Liver (tissue), 9 donors: Measurements from ENCODE around the gene ZNF587B. TPM values are rescaled to one million over a fixed set of nuclear protein-coding genes. Genes with fewer than 3 reads are reported as not detected.

Source experiments
- DNase-seq: peaks from one replicate; pipeline ENCODE4 v3.0.0-alpha.2; 2017; ENCODE audit warnings: low spot score
- H3K27ac ChIP-seq, 2 donors: one replicate each; pipeline ENCODE4 v1.7.0; 2013; ENCODE audit warnings: inconsistent platforms in 2 of 2, low read length in 2 of 2, control low read depth in 1 of 2, low read depth in 1 of 2, mild to moderate bottlenecking in 1 of 2
- H3K27me3 ChIP-seq, 4 donors: one replicate each; pipeline versions ENCODE4 v1.6.1 to v1.7.0; 2013; ENCODE audit warnings: low read length in 3 of 4, inconsistent platforms in 1 of 4, mild to moderate bottlenecking in 1 of 4, moderate library complexity in 1 of 4; ENCODE audit not compliant: control insufficient read depth in 4 of 4, insufficient read depth in 4 of 4
- H3K36me3 ChIP-seq, 4 donors: one replicate each; pipeline versions ENCODE4 v1.6.1 to v1.7.0; 2013; ENCODE audit warnings: low read length in 3 of 4, mild to moderate bottlenecking in 3 of 4, low read depth in 1 of 4, moderate library complexity in 1 of 4; ENCODE audit not compliant: control insufficient read depth in 4 of 4, insufficient read depth in 3 of 4
- H3K4me1 ChIP-seq, 4 donors: one replicate each; pipeline versions ENCODE4 v1.6.1 to v1.7.0; 2013; ENCODE audit warnings: low read length in 3 of 4, mild to moderate bottlenecking in 3 of 4, moderate library complexity in 1 of 4; ENCODE audit not compliant: control insufficient read depth in 4 of 4, insufficient read depth in 4 of 4
- H3K4me3 ChIP-seq, 3 donors: one replicate each; pipeline versions ENCODE4 v1.6.1 to v1.7.0; 2013; ENCODE audit warnings: low read length in 3 of 3, control low read depth in 1 of 3, low read depth in 1 of 3, mild to moderate bottlenecking in 1 of 3
- H3K9ac ChIP-seq, 2 donors: one replicate each; pipeline ENCODE4 v1.7.0; 2013; ENCODE audit warnings: low read length in 2 of 2, mild to moderate bottlenecking in 2 of 2, moderate library complexity in 2 of 2, control low read depth in 1 of 2, low read depth in 1 of 2
- H3K9me3 ChIP-seq, 4 donors: one replicate each; pipeline versions ENCODE4 v1.6.1 to v1.7.0; 2013; ENCODE audit warnings: low read length in 3 of 4; ENCODE audit not compliant: control insufficient read depth in 4 of 4
- EGR1 ChIP-seq, 2 donors: IDR thresholded peaks; 2 replicates each; pipeline ENCODE4 v1.6.1; 2016 to 2018; ENCODE audit warnings: antibody characterized with exemption in 2 of 2, low read depth in 2 of 2
- FOXA1 ChIP-seq: IDR thresholded peaks from 2 replicates; pipeline ENCODE4 v1.6.1; 2016; ENCODE audit warnings: antibody characterized with exemption
- FOXA2 ChIP-seq: IDR thresholded peaks from 2 replicates; pipeline ENCODE4 v1.6.1; 2016; ENCODE audit warnings: antibody characterized with exemption
- GABPA ChIP-seq, 2 donors: IDR thresholded peaks in 1 of 2; conservative IDR thresholded peaks in 1 of 2; 2 replicates each; pipeline ENCODE4 v1.6.1; 2016; ENCODE audit warnings: antibody characterized with exemption in 2 of 2, mild to moderate bottlenecking in 1 of 2, moderate library complexity in 1 of 2
- HNF4A ChIP-seq, 2 donors: conservative IDR thresholded peaks; 2 replicates each; pipeline ENCODE4 v1.6.1; 2016; ENCODE audit warnings: antibody characterized with exemption in 2 of 2, mild to moderate bottlenecking in 2 of 2
- HNF4G ChIP-seq: IDR thresholded peaks from 2 replicates; pipeline ENCODE4 v1.6.1; 2016; ENCODE audit warnings: antibody characterized with exemption
- JUND ChIP-seq, 2 donors: IDR thresholded peaks; 2 replicates each; pipeline ENCODE4 v1.6.1; 2016; ENCODE audit warnings: antibody characterized with exemption in 2 of 2
- NR2F2 ChIP-seq: IDR thresholded peaks from 2 replicates; pipeline ENCODE4 v1.6.1; 2016; ENCODE audit warnings: antibody characterized with exemption
- RAD21 ChIP-seq, 2 donors: IDR thresholded peaks; 2 replicates each; pipeline ENCODE4 v1.6.1; 2016; ENCODE audit warnings: antibody characterized with exemption in 2 of 2, mild to moderate bottlenecking in 2 of 2
- RXRA ChIP-seq, 2 donors: IDR thresholded peaks; 2 replicates each; pipeline ENCODE4 v1.6.1; 2017 to 2018; ENCODE audit warnings: antibody characterized with exemption in 2 of 2, mild to moderate bottlenecking in 1 of 2
- SP1 ChIP-seq: IDR thresholded peaks from 2 replicates; pipeline ENCODE4 v1.6.1; 2018; ENCODE audit warnings: antibody characterized with exemption, mild to moderate bottlenecking
- YY1 ChIP-seq: IDR thresholded peaks from 2 replicates; pipeline ENCODE4 v1.6.1; 2016; ENCODE audit warnings: antibody characterized with exemption, mild to moderate bottlenecking
- WGBS: extraction: QIAGEN DNeasy Blood & Tissue Kit; methylation state at CpG from one replicate; pipeline ENCODE4 v1.1.7; 2013; 5-methylcytosine and 5-hydroxymethylcytosine counted together
- polyA plus RNA-seq, 2 donors: library from polyadenylated mRNA; stranded (reverse) in 1 of 2; unstranded in 1 of 2; fragments of 200-250 nt in 1 of 2; fragments of >200 nt in 1 of 2; fragmentation: Nextera tagmentation in 1 of 2; extraction: Ambion mirVana in 1 of 2; gene quantifications; one replicate each; pipeline versions ENCODE4 v1.2.1 to v1.2.3, GENCODE V29; 2013 to 2015
- total RNA-seq, 2 donors: library from RNA; depleted of rRNA; stranded (reverse); fragments of >200 nt; gene quantifications; one replicate each; pipeline ENCODE4 v1.2.3, GENCODE V29; 2014
- TF ChIP-seq, protein P1 (sequence below): IDR thresholded peaks from 2 replicates; pipeline ENCODE4 v1.6.1; 2016; ENCODE audit warnings: antibody characterized with exemption, mild to moderate bottlenecking
- TF ChIP-seq, protein P2 (sequence below): IDR thresholded peaks from 2 replicates; pipeline ENCODE4 v1.6.1; 2016; ENCODE audit warnings: antibody characterized with exemption
- TF ChIP-seq, protein P3 (sequence below): fragments of 150-350 bp; IDR thresholded peaks from 2 replicates; pipeline ENCODE4 v1.5.1; 2017; ENCODE audit warnings: improper control_type of control experiment, low read depth, low read length; ENCODE audit not compliant: missing input control
- TF ChIP-seq, protein P4 (sequence below): IDR thresholded peaks from 2 replicates; pipeline ENCODE4 v1.6.1; 2016; ENCODE audit warnings: antibody characterized with exemption
- donor health status: healthy.
- donor health status: healthy.
- donor health status: healthy.
- donor health status: healthy.
- donor health status: healthy.

Gene ZNF587B
- total and polyA plus RNA-seq, 4 donors: 3.0 to 30.2 (median 6.9) TPM

DNA sequence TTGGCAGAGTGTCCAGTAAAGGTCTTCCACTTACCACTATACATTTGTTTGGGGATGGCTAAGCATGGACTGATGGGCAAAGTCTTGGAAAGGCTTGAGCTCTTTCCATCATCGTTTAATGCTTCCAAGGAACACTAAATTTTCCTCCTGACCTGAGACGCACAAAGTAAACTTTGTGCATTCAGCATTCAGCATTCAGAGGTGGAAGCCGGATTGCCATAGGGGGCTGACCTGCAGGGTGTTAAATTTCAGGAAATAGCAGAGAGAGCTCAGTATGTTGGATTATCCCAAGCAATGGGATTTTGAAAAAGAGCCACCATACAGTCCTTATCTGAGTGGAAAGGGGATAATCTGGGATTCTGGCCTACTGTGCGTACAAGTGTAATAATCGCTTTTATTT, 29.4 kb upstream of the ZNF587B start:
- Histone ChIP-seq H3K36me3 (peaks cover 0 to 11% (median 7%) of the 10 kb centered on the region in 4 donors), H3K27me3 (no peaks in the 10 kb centered on the region), H3K9me3 (no peaks in the 10 kb centered on the region), H3K9ac (no peak overlapping the region), H3K4me3 (no peak overlapping the region), H3K4me1 (peaks cover 7 to 16% (median 12%) of the 10 kb centered on the region in 4 donors), H3K27ac (no peak overlapping the region)
- TF ChIP-seq GABPA (IDR thresholded peaks at IDR 0.05 in 1 of 2, conservative IDR thresholded peaks at IDR 0.05 in 1 of 2) (no peak), RAD21 (IDR thresholded peaks at IDR 0.05) (no peak), RXRA (IDR thresholded peaks at IDR 0.05) (no peak), FOXA2 (no peak), NR2F2 (no peak), FOXA1 (no peak), EGR1 (IDR thresholded peaks at IDR 0.05; ENCODE audit: low read depth in 2 of 2) (no peak), HNF4G (no peak)
- TF ChIP-seq, protein P1, sequence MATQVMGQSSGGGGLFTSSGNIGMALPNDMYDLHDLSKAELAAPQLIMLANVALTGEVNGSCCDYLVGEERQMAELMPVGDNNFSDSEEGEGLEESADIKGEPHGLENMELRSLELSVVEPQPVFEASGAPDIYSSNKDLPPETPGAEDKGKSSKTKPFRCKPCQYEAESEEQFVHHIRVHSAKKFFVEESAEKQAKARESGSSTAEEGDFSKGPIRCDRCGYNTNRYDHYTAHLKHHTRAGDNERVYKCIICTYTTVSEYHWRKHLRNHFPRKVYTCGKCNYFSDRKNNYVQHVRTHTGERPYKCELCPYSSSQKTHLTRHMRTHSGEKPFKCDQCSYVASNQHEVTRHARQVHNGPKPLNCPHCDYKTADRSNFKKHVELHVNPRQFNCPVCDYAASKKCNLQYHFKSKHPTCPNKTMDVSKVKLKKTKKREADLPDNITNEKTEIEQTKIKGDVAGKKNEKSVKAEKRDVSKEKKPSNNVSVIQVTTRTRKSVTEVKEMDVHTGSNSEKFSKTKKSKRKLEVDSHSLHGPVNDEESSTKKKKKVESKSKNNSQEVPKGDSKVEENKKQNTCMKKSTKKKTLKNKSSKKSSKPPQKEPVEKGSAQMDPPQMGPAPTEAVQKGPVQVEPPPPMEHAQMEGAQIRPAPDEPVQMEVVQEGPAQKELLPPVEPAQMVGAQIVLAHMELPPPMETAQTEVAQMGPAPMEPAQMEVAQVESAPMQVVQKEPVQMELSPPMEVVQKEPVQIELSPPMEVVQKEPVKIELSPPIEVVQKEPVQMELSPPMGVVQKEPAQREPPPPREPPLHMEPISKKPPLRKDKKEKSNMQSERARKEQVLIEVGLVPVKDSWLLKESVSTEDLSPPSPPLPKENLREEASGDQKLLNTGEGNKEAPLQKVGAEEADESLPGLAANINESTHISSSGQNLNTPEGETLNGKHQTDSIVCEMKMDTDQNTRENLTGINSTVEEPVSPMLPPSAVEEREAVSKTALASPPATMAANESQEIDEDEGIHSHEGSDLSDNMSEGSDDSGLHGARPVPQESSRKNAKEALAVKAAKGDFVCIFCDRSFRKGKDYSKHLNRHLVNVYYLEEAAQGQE: no peak
- TF ChIP-seq, protein P2, sequence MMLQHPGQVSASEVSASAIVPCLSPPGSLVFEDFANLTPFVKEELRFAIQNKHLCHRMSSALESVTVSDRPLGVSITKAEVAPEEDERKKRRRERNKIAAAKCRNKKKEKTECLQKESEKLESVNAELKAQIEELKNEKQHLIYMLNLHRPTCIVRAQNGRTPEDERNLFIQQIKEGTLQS: no peak
- no peak for DNase-seq
- 92% methylated on average over 5 of the region's 5 CpGs for WGBS

DNA sequence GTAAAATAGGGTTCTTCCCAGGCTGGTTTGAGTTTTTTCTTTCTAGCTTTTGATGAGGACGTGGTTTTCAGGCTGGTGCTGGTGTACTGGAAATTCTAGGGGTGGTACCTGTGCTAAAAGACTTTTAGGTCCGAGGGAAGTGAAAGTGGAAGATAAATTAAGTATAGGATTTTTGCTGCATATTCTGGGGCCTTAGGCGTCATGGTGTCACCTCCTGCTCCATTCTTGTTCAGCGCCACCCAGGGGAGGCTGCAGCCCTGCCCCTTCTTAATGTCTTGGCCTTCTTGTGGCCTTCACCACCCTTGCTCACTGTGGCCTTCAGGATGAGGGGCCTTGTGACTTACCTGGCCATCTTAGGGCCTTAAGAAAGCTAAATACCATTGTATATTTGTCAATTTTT, 27.8 kb upstream of the ZNF587B start:
- Histone ChIP-seq H3K9ac (no peak overlapping the region), H3K27me3 (no peaks in the 10 kb centered on the region), H3K4me3 (no peak overlapping the region), H3K4me1 (peaks cover 7 to 17% (median 12%) of the 10 kb centered on the region in 4 donors), H3K27ac (no peak overlapping the region), H3K9me3 (no peaks in the 10 kb centered on the region), H3K36me3 (peaks cover 0 to 5% (median 3%) of the 10 kb centered on the region in 4 donors)
- TF ChIP-seq, protein P3, sequence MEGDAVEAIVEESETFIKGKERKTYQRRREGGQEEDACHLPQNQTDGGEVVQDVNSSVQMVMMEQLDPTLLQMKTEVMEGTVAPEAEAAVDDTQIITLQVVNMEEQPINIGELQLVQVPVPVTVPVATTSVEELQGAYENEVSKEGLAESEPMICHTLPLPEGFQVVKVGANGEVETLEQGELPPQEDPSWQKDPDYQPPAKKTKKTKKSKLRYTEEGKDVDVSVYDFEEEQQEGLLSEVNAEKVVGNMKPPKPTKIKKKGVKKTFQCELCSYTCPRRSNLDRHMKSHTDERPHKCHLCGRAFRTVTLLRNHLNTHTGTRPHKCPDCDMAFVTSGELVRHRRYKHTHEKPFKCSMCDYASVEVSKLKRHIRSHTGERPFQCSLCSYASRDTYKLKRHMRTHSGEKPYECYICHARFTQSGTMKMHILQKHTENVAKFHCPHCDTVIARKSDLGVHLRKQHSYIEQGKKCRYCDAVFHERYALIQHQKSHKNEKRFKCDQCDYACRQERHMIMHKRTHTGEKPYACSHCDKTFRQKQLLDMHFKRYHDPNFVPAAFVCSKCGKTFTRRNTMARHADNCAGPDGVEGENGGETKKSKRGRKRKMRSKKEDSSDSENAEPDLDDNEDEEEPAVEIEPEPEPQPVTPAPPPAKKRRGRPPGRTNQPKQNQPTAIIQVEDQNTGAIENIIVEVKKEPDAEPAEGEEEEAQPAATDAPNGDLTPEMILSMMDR: no peak
- TF ChIP-seq HNF4G: no peak
- TF ChIP-seq FOXA1: no peak
- no peak for TF ChIP-seq SP1
- TF ChIP-seq RAD21 (IDR thresholded peaks at IDR 0.05): no peak
- TF ChIP-seq EGR1 (IDR thresholded peaks at IDR 0.05; ENCODE audit: low read depth in 2 of 2): no peak
- no peak for TF ChIP-seq YY1
- TF ChIP-seq GABPA (IDR thresholded peaks at IDR 0.05 in 1 of 2, conservative IDR thresholded peaks at IDR 0.05 in 1 of 2): no peak
- TF ChIP-seq, protein P4, sequence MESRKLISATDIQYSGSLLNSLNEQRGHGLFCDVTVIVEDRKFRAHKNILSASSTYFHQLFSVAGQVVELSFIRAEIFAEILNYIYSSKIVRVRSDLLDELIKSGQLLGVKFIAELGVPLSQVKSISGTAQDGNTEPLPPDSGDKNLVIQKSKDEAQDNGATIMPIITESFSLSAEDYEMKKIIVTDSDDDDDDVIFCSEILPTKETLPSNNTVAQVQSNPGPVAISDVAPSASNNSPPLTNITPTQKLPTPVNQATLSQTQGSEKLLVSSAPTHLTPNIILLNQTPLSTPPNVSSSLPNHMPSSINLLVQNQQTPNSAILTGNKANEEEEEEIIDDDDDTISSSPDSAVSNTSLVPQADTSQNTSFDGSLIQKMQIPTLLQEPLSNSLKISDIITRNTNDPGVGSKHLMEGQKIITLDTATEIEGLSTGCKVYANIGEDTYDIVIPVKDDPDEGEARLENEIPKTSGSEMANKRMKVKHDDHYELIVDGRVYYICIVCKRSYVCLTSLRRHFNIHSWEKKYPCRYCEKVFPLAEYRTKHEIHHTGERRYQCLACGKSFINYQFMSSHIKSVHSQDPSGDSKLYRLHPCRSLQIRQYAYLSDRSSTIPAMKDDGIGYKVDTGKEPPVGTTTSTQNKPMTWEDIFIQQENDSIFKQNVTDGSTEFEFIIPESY: no peak
- no peak for TF ChIP-seq JUND (IDR thresholded peaks at IDR 0.05)
- TF ChIP-seq RXRA (IDR thresholded peaks at IDR 0.05): no peak
- no peak for TF ChIP-seq HNF4A (conservative IDR thresholded peaks at IDR 0.05)
- no peak for TF ChIP-seq NR2F2
- TF ChIP-seq, protein P2: no peak
- WGBS: 92% methylated on average over 4 of the region's 4 CpGs
- DNase-seq: no peak
